Epithelial cell of umbilical artery (primary cell): Measurements from ENCODE around the gene MRPL55. TPM values are rescaled to one million over a fixed set of nuclear protein-coding genes. Genes with fewer than 3 reads are reported as not detected.

Source experiments
- total RNA-seq: library from RNA; depleted of rRNA; stranded (reverse); fragments of >200 nt; gene quantifications from 2 replicates; pipeline ENCODE4 v1.2.3, GENCODE V29; 2014

MRPL55 gene
- 62.5 and 76.3 TPM in 2 replicates for total RNA-seq

GRCh38 chr1:228109073-228109961 is at the start of gene MRPL55:
MRPL55 (minus strand) TSS chr1:228109299; CDS start chr1:228108260, 1,039 bp downstream.

DNA sequence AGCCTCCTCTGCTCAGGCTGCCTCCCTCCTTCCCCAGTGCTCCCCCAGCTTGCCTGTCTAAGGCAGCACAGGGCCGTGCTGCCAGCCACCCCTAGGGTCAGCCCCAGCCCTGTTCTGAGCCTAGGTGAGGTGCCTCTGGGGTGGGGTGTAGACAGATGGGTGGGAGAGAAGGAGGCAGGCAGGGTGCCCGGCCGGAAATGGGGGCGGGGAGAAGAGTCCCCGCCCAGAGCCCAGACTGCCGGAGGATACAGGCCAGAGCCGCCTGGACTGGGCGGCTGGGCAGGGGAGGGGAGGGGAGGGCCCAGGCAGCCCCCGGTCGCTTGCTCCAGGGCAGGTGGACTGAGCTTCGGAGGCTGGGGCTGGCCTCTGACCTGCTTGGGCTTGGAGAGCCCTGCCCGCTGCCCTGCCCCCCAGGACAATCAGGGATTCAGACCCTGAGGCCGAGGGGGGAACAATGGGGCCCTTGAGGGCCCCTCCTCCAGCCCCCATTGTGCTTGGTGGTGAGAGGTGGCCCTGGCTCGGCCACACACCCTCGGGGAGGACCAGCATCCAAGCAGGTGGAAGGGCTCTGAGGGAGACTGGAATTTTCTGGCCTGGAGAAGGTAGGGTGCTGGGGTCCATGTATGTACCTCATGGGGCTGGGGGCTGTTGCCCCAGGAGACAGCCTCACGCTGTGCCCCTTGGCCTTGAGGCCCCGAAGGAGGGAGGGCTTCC is 40.5 kb upstream of the MRPL55 start, which contains the start of gene GJC2:
TSS of gene GJC2 (plus strand) at position 525 of the 714 bp plus-strand sequence. CDS start 7,829 bp downstream, outside the sequence.

DNA sequence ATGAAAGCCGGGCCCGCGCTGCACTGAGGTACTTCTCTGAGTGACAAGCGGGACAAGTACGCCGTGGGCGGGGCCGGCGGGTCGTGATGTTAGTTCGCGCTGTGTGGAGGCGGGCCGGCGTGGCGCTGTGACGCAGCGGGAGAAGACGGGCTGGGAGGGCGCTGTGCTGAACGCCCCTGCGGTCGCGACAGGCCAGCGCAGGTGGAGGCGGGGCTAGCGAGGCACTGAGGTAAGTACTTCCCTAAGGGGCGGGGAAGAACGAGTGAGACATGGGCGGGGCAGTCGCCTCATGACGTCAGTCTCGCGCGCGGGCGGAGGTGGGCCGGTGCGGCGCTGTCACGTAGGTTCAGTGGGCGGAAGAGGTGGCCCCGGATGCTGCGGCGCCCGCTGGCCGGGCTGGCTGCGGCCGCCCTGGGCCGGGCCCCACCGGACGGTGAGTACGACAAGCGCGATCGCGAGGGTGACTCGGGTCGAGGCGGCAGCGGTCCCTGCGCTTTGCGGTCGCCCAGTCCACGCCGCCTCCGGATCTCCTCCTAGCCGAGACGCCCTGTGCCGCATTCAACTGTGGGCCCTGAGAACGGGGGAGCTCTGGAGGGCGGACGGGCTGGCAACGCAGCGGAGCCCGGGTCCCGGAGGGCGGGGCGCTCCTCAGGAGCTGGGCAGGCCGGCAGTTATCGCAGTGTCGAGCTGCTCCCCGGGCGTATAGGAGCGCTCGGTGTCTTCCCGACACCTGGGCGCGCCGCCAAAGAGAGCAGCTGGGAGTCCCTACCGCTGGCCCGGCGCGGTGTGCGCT is 31.0 kb upstream of the MRPL55 start, which contains the start of gene GUK1:
TSS of gene GUK1 (plus strand) at position 349 of the 793 bp plus-strand sequence. CDS start at position 373, 24 bp downstream.

GRCh38 chr1:228102791-228103620 is 6.1 kb downstream of the MRPL55 start, which contains the start of gene C1orf35:
C1orf35 (minus strand) TSS chr1:228103325; CDS start chr1:228103227, 98 bp downstream.

DNA sequence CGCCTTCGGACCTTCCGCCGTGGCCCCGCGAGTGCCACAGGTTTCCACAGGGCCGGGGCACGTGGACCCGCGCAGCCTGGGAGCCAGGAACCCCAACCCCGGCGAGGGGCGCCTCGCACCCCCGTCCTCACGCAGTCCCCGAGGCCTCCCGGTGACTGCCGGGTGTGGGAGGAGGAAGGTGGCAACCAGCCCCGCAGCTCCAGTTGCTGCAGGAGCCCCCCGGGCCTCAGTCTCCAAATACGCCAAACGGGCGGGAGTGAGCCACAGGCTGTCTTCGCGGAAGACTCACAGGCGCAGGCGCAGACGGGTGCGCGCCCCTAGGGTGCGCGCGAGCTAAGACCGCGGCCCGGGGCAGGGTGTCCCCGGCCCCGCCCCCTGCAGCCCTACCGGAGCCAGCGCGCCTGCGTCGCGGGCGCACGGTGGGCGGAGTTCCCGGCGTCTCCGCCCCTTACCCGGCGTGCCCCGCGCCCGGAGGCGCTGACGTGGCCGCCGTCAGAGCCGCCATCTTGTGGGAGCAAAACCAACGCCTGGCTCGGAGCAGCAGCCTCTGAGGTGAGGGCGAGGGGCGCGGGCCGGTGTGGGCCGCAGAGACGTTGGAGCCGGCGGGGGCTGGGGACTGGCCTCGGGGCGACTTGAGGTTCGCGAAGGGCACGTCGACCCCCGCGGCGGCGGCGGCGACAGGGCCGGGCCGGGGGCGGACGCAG is 26.7 kb downstream of the MRPL55 start, which contains the start of gene ARF1:
TSS of gene ARF1 (plus strand) at position 495 of the 704 bp plus-strand sequence. CDS start 14,407 bp downstream, outside the sequence.

Other genes with a start within 250 kb of the MRPL55 start
- gene WNT9A, start 161.4 kb downstream of the MRPL55 start, total RNA-seq = 1.3 and 2.1 TPM in 2 replicates
- not detected in 2 replicates for gene WNT3A, start 102.3 kb downstream of the MRPL55 start, total RNA-seq
- 319 and 341 TPM in 2 replicates for gene ARF1, start 26.6 kb downstream of the MRPL55 start, total RNA-seq
- 13.3 and 13.4 TPM in 2 replicates for gene C1orf35, start 6.0 kb downstream of the MRPL55 start, total RNA-seq
- 422 and 450 TPM in 2 replicates for gene GUK1, start 31.0 kb upstream of the MRPL55 start, total RNA-seq
- gene GJC2, start 40.6 kb upstream of the MRPL55 start, total RNA-seq = 0.61 and 0.97 TPM in 2 replicates
- 3.9 and 4.6 TPM in 2 replicates for gene IBA57, start 56.5 kb upstream of the MRPL55 start, total RNA-seq
- gene OBSCN, start 98.7 kb upstream of the MRPL55 start, total RNA-seq = 1.1 and 1.3 TPM in 2 replicates